OCI-LY1 (cell line): Measurements from ENCODE around the gene SERF2.

Experiments used
- EZH2 ChIP-seq: fragments of 200-600 bp; sonication (generic), shearing (Covaris generic); IDR thresholded peaks from 2 replicates; pipeline ENCODE4 v1.8.0; 2017; ENCODE audit warnings: borderline replicate concordance, mixed run types, mild to moderate bottlenecking, antibody characterized with exemption, low read length, moderate library complexity, mixed read lengths
- TF ChIP-seq, protein P1 (sequence below): fragments of 200-600 bp; sonication (generic), shearing (Covaris generic); IDR thresholded peaks from 2 replicates; pipeline ENCODE4 v1.5.1; 2017; ENCODE audit warnings: mild to moderate bottlenecking, antibody characterized with exemption, low read length, moderate library complexity, mixed read lengths

DNA sequence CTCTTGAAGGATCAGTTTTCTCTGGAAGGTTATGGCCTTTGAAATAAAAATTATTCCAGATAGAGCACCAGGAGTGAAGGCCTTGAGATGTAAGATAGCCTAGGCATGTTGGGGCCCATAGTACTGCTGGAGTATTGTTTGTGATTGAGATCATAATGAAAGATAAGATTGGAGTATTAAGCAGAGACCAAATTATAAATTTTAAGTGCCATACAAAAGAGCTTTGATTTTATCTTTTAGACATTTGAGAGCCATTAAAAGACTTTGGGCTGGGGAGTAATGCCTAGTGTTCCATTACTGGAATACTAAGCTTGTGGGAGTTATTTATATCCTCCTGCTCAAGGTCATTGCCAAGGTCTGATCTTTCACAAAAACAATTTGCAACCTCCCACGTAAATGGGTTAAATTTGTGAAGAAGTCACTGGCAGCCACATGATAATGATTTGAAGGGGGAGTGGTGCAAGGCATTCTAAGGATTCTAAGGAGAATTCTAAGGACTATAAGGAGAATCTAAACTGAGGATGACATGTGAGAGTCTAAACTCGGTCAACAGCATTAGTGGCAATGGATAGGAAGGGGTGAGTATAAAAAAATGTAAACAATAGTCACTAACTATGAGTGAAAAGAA, 28.2 kb upstream of the SERF2 start:
- TF ChIP-seq, protein P1, sequence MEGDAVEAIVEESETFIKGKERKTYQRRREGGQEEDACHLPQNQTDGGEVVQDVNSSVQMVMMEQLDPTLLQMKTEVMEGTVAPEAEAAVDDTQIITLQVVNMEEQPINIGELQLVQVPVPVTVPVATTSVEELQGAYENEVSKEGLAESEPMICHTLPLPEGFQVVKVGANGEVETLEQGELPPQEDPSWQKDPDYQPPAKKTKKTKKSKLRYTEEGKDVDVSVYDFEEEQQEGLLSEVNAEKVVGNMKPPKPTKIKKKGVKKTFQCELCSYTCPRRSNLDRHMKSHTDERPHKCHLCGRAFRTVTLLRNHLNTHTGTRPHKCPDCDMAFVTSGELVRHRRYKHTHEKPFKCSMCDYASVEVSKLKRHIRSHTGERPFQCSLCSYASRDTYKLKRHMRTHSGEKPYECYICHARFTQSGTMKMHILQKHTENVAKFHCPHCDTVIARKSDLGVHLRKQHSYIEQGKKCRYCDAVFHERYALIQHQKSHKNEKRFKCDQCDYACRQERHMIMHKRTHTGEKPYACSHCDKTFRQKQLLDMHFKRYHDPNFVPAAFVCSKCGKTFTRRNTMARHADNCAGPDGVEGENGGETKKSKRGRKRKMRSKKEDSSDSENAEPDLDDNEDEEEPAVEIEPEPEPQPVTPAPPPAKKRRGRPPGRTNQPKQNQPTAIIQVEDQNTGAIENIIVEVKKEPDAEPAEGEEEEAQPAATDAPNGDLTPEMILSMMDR = no peak
- no peak for TF ChIP-seq EZH2
